Inflammatory macrophage treated with lipopolysaccharide for 4 hours (primary cell): Measurements from ENCODE around the gene RFX1.
"Not testable (repeated sequence)": the region's sequence is repeated elsewhere in the genome, so short reads cannot be mapped to it uniquely, and the experiment has no call there.

ENCODE experiments used
- DNase-seq: peaks from one replicate; pipeline ENCODE4 v3.0.0-alpha.2; 2020

The RFX1 gene

GRCh38 chr19:13932911-13933393 is 73.2 kb downstream of the RFX1 start:
- DNase-seq = no peak

- no peak for DNase-seq
Measured at GRCh38 chr19:13932149-13932637, 73.9 kb downstream of the RFX1 start.

- no peak for DNase-seq
Measured at GRCh38 chr19:13931391-13932148, 74.5 kb downstream of the RFX1 start.

- no peak for DNase-seq
Measured at GRCh38 chr19:13930402-13930801, 75.7 kb downstream of the RFX1 start.

- no peak for DNase-seq
Measured at GRCh38 chr19:13929956-13930355, 76.2 kb downstream of the RFX1 start.

GRCh38 chr19:13929340-13929739 is 76.8 kb downstream of the RFX1 start:
- no peak for DNase-seq

GRCh38 chr19:13926715-13927114 is 79.4 kb downstream of the RFX1 start:
- DNase-seq = no peak

- no peak for DNase-seq
Measured at GRCh38 chr19:13926010-13926409, 80.1 kb downstream of the RFX1 start.

GRCh38 chr19:13923194-13923987 is 82.7 kb downstream of the RFX1 start:
- no peak for DNase-seq

GRCh38 chr19:13922118-13922517 is 84.0 kb downstream of the RFX1 start:
- not testable (repeated sequence) for DNase-seq

GRCh38 chr19:13920940-13921747 is 85.0 kb downstream of the RFX1 start:
- DNase-seq = peak; percentile 49

GRCh38 chr19:13920524-13920923 is 85.6 kb downstream of the RFX1 start:
- no peak for DNase-seq

GRCh38 chr19:13918726-13919411 is 87.3 kb downstream of the RFX1 start:
- DNase-seq = no peak

- no peak for DNase-seq
Measured at GRCh38 chr19:13917888-13918406, 88.2 kb downstream of the RFX1 start.

GRCh38 chr19:13914777-13915176 is 91.3 kb downstream of the RFX1 start:
- DNase-seq = no peak

GRCh38 chr19:13913352-13913751 is 92.8 kb downstream of the RFX1 start:
- no peak for DNase-seq
